OCI-LY7 (cell line): ENCODE data around the gene SPRYD3.

Experiments used
- EZH2phosphoT487 ChIP-seq: fragments of 200-600 bp; sonication (generic); IDR thresholded peaks from 2 replicates; pipeline ENCODE4 v1.6.1; 2018; ENCODE audit warnings: low read depth, borderline replicate concordance, mild to moderate bottlenecking, mixed run types, antibody characterized with exemption, low read length, moderate library complexity, mixed read lengths
- TF ChIP-seq, protein P1 (sequence below): fragments of 200-600 bp; sonication (generic); conservative IDR thresholded peaks from 2 replicates; pipeline ENCODE4 v1.5.1; 2014; ENCODE audit warnings: mild to moderate bottlenecking, antibody characterized with exemption, low read length, moderate library complexity, mixed read lengths

DNA sequence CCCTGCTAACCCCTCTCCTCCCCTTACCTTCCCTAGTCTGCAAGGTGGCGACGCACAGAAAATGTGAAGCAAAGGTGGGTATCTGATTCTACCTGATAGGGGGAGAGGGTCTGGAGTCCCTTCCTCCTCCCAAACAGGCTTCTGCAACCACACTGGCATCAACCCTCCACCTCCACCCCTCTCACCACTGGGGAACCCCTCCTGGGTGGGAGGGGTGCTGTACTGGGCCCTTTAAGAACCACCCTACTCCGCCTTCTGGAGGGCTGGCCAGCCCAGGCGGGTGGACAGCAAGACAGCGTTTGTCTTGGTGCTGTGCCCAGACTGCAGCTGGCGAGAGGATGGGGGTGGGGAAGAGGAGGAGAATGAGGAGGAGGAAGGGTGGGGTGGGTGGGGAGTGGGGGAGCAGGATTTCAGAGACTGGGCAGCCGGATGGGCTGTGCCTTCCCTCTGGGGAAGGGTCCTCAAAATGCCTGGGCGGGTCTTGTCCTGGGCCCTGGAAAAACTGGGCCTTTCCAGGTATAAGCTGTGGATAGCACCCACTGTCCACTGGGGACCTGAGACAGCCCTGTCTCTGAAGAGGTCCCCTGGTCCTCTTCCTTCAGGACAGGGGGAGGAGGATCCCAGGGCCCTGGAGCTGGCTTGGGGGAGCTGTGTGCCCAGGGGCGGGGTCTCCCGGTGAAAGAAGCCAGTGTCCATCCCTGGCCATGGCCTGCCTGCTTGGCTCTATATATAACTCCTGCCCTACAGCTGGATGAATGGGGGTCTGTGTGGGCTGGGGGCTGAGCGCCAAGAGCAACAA is 26.6 kb downstream of the SPRYD3 start:
- TF ChIP-seq, protein P1, sequence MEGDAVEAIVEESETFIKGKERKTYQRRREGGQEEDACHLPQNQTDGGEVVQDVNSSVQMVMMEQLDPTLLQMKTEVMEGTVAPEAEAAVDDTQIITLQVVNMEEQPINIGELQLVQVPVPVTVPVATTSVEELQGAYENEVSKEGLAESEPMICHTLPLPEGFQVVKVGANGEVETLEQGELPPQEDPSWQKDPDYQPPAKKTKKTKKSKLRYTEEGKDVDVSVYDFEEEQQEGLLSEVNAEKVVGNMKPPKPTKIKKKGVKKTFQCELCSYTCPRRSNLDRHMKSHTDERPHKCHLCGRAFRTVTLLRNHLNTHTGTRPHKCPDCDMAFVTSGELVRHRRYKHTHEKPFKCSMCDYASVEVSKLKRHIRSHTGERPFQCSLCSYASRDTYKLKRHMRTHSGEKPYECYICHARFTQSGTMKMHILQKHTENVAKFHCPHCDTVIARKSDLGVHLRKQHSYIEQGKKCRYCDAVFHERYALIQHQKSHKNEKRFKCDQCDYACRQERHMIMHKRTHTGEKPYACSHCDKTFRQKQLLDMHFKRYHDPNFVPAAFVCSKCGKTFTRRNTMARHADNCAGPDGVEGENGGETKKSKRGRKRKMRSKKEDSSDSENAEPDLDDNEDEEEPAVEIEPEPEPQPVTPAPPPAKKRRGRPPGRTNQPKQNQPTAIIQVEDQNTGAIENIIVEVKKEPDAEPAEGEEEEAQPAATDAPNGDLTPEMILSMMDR, result no peak
- TF ChIP-seq EZH2phosphoT487, result no peak
